Astrocyte of the cerebellum (primary cell): ENCODE measurements around the gene CDC40.

Experiments used
- DNase-seq: peaks from one replicate; pipeline ENCODE4 v3.0.0-alpha.2; 2011; ENCODE audit warnings: low read depth
- H3K4me3 ChIP-seq: 2 replicates; pipeline ENCODE4 v1.5.1; 2011; ENCODE audit warnings: mild to moderate bottlenecking, low read depth, low read length, moderate library complexity
- in situ Hi-C: cut with HindIII; loops from 2 replicates; pipeline ENCODE4 v1.10.0; 2017; ENCODE audit warnings: low sequenced_read_pairs
- TF ChIP-seq, protein P1 (sequence below): IDR thresholded peaks from 2 replicates; pipeline ENCODE4 v1.5.1; 2012; ENCODE audit warnings: low read length, low read depth, moderate library complexity, mild to moderate bottlenecking; ENCODE audit errors: missing control alignments

Gene CDC40

DNA sequence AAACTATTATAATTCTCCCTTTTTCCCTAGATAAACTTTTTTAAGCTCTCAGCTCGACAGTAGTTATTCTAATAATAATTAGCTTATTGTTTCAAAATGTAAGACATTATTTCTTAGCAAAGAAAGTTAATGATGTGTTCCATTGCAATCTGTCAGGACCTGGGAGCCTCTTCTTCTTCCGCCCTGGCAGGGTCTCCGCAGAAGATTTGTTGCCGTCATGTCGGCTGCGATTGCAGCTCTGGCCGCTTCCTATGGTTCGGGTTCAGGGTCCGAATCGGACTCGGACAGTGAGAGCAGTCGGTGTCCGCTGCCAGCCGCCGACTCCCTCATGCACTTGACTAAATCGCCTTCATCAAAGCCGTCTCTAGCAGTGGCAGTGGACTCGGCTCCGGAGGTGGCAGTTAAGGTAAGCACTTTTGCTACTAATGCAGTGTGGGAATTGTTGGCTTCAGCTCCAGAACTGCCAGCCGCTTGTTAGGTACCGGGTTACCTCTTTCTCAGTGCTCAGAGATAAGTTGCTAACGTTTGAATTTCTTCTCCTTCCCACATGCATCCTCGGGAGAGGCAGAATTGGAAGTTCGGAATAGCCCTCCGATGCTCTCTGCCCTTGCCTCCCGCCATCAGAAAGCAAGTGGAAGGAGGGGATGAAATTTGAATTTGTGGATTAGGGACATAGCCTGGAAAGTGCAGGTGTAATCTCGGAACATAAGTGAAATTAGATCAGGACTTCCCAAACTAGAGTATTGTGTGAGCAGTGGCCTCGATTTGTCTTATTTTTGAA, at the start of gene CDC40:
CDC40 (plus strand) TSS at position 200 of the 781 bp plus-strand sequence; CDS start at position 218, 18 bp downstream.
- DNase-seq = no peak
- peak within 1 kb of the TSS; percentile 84 for H3K4me3 ChIP-seq
- in situ Hi-C loops = no loop called here
- TF ChIP-seq, protein P1, sequence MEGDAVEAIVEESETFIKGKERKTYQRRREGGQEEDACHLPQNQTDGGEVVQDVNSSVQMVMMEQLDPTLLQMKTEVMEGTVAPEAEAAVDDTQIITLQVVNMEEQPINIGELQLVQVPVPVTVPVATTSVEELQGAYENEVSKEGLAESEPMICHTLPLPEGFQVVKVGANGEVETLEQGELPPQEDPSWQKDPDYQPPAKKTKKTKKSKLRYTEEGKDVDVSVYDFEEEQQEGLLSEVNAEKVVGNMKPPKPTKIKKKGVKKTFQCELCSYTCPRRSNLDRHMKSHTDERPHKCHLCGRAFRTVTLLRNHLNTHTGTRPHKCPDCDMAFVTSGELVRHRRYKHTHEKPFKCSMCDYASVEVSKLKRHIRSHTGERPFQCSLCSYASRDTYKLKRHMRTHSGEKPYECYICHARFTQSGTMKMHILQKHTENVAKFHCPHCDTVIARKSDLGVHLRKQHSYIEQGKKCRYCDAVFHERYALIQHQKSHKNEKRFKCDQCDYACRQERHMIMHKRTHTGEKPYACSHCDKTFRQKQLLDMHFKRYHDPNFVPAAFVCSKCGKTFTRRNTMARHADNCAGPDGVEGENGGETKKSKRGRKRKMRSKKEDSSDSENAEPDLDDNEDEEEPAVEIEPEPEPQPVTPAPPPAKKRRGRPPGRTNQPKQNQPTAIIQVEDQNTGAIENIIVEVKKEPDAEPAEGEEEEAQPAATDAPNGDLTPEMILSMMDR = no peak

DNA sequence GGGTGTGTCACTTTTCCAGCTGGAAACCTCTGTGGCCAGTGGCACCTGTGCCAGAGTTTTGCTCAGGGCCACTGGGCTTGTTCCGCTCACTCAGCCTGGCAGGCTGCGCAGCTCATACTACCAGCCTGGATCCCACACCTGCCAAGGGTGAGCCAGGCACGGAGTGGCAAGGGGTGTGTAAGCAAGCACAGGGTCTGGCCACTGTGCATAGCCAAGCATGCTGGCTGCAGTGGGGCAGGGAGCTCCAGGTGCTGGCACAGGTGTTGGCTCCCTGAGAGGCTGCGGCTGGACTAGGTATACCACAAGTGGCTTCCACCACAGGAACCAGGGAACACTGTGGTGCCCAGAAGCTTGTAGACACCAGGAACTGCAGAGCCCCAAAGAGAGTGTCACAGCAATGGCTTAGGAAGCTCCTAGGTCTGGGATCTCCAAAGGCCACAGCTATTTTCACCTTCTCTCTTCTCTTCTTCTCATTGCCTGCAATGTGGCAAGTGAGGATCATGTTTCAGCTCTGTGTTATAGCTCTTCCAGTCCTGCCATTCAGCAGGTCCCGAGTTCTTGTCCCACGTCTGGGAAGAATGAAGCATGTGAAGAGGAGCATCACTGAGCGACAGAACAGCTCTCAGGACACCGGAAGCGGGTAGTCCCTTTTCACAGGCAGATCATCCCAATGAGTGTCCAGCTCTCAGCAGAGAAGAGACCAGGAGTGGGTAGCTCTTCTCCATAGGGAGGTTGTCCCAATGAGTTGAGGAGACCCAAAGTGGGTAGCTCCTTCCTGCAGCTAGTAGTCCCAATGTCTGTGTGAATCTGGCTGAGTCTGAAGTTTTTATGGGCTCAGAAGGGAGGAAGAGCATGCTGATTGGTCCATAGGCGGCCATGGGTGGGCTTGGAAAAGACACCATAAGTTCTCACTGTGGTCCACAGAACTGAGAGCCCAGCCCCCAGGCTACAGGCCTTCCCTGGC, 42.0 kb upstream of the CDC40 start:
- in situ Hi-C loops = no loop called here
- TF ChIP-seq, protein P1 = no peak
- DNase-seq = no peak
- H3K4me3 ChIP-seq = no peak overlapping the region

DNA sequence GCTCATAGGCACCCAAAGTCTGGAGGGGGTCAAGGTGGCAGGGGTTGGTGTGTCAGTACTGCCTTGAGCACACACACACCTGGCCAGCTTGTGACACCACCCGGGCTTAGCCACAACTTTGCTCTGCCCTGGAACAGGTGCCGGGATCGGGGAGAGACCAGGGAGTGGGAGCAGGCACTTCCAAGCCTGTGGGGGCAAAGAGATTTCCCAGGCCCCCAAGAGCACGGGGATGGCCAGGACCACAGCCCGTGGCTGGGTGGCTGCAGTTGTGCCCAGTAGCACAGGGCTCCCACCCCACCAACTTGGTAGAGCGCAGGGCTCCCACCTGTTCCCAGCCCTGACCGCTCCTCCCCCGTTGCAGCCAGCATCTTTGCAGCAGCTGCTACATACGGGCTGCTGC, 41.2 kb upstream of the CDC40 start:
- no peak overlapping the region for H3K4me3 ChIP-seq
- no peak for DNase-seq
- TF ChIP-seq, protein P1 = no peak
- in situ Hi-C loops = no loop called here

GRCh38 chr6:110140650-110141049, 39.6 kb upstream of the CDC40 start:
- TF ChIP-seq, protein P1 = no peak
- no peak for DNase-seq
- no peak overlapping the region for H3K4me3 ChIP-seq
- in situ Hi-C loops = no loop called here

DNA sequence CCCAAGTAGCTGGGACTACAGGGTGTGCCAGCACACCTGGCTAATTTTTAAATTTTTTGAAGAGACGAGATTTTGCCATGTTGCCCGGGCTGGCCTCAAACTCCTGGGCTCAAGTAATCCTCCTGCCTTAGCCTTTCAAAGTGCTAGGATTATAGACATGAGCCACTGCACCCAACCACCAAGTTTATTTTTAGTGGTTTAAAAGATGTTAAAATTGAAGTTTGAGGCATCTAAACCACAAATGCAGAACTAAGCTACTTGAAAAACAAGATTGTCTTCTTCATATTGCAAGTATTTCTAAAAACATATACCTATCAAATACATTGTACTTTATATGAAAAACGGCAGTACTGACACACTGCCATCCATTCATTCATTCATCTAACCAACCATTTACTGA, 32.4 kb upstream of the CDC40 start:
- in situ Hi-C loops = no loop called here
- TF ChIP-seq, protein P1 = no peak
- no peak for DNase-seq
- H3K4me3 ChIP-seq = no peak overlapping the region

GRCh38 chr6:110158479-110158878, 21.7 kb upstream of the CDC40 start:
- H3K4me3 ChIP-seq = no peak overlapping the region
- TF ChIP-seq, protein P1 = no peak
- in situ Hi-C loops = no loop called here
- no peak for DNase-seq
